ENCODE data around the gene XYLT1.

Gene XYLT1

DNA sequence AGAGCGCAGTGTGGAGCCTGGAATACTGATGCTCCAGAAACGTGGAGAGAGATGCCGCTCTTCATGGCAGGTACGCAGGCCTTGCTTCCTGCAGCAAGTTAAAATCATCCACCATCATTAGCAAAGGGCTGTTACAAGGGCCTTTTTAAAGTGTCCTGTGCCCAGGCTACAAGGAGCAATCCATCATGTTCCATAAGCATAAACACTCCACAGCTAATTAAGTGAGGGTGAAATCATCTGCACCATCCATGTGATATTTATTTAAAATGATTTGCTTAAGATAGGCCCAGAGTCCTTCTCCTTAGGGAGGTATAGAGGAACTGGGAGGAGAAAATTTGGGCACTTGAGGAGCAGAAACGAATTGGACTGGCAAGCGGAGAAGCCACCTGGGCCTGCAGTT is 372.1 kb downstream of the XYLT1 start:
- CTCF ChIA-PET, result no interaction called here

GRCh38 chr16:17084130-17084529 is 386.6 kb downstream of the XYLT1 start:
- Histone ChIP-seq H3K27ac (ENCODE audit: extremely low read depth, low read depth, low read length) (no peak overlapping the region), H3K36me3 (ENCODE audit: control insufficient read depth in 2 of 2, insufficient read depth in 1 of 2, low read length in 2 of 2) (no peaks in the 10 kb centered on the region), H3K4me1 (ENCODE audit: control insufficient read depth, insufficient read depth, low read length) (no peaks in the 10 kb centered on the region), H3K4me3 (ENCODE audit: low read depth, low read length) (no peak overlapping the region), H3K9me3 (ENCODE audit: control insufficient read depth, insufficient read depth, low read depth, low read length) (no peaks in the 10 kb centered on the region)
- POLR2A ChIA-PET, result no interaction called here
- TF ChIP-seq KLF16 (tag by site-specific recombination; IDR thresholded peaks at IDR 0.05) (no peak), REST (tag by site-specific recombination; IDR thresholded peaks at IDR 0.05) (peak; percentile 63)
- CTCF ChIA-PET, result no interaction called here

More for the DNA sequence above, 372.1 kb downstream of the XYLT1 start:
- no peak overlapping the region for H3K4me3 ChIP-seq (ENCODE audit: low read depth, low read length)
- no peak overlapping the region for H3K27ac ChIP-seq (ENCODE audit: extremely low read depth, low read depth, low read length)
- TF ChIP-seq PRDM10 (tag by site-specific recombination; IDR thresholded peaks at IDR 0.05), result no peak
- TF ChIP-seq ZNF354C (tag by site-specific recombination; IDR thresholded peaks at IDR 0.05; ENCODE audit: borderline replicate concordance, low read depth), result no peak
- TF ChIP-seq ZNF521 (tag by site-specific recombination; IDR thresholded peaks at IDR 0.05), result no peak
- TF ChIP-seq ZNF776 (tag by site-specific recombination; IDR thresholded peaks at IDR 0.05; ENCODE audit: borderline replicate concordance), result no peak
- TF ChIP-seq FEZF1 (tag by site-specific recombination; IDR thresholded peaks at IDR 0.05), result no peak
- TF ChIP-seq ZNF37A (tag by site-specific recombination; IDR thresholded peaks at IDR 0.05), result no peak
- TF ChIP-seq ZNF704 (tag by site-specific recombination; IDR thresholded peaks at IDR 0.05), result no peak
- no peak for TF ChIP-seq OVOL3 (tag by site-specific recombination; IDR thresholded peaks at IDR 0.05)
- TF ChIP-seq ZNF701 (tag by site-specific recombination; IDR thresholded peaks at IDR 0.05), result no peak
- no peak for TF ChIP-seq ZNF433 (tag by site-specific recombination; IDR thresholded peaks at IDR 0.05; ENCODE audit: low read depth)
- no peak for TF ChIP-seq ZNF660 (tag by site-specific recombination; IDR thresholded peaks at IDR 0.05)
- no peak for TF ChIP-seq ZNF426 (tag by site-specific recombination; IDR thresholded peaks at IDR 0.05)
- TF ChIP-seq, protein P1, sequence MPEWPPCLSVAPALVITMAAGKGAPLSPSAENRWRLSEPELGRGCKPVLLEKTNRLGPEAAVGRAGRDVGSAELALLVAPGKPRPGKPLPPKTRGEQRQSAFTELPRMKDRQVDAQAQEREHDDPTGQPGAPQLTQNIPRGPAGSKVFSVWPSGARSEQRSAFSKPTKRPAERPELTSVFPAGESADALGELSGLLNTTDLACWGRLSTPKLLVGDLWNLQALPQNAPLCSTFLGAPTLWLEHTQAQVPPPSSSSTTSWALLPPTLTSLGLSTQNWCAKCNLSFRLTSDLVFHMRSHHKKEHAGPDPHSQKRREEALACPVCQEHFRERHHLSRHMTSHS (tag by site-specific recombination; IDR thresholded peaks at IDR 0.05), result no peak
- no peak for TF ChIP-seq KLF16 (tag by site-specific recombination; IDR thresholded peaks at IDR 0.05)
- H3K36me3 ChIP-seq (ENCODE audit: control insufficient read depth in 2 of 2, insufficient read depth in 1 of 2, low read length in 2 of 2), result no peaks in the 10 kb centered on the region
- POLR2A ChIA-PET, result no interaction called here
- H3K9me3 ChIP-seq (ENCODE audit: control insufficient read depth, insufficient read depth, low read depth, low read length), result no peaks in the 10 kb centered on the region
- H3K4me1 ChIP-seq (ENCODE audit: control insufficient read depth, insufficient read depth, low read length), result no peaks in the 10 kb centered on the region

All from HEK293 (cell line).